GM23338 (cell line): ENCODE measurements around the gene HSF2BP. TPM values are rescaled to one million over a fixed set of nuclear protein-coding genes. Genes with fewer than 3 reads are reported as not detected.

Experiments used
- ATAC-seq: fragments of 200-7000 bp; cut with Tn5 transposase; 3 replicates; pipeline ENCODE4 v1.9.1; 2020
- DNase-seq: peaks from one replicate; pipeline ENCODE4 v3.0.0-alpha.2; 2015; ENCODE audit warnings: low spot score
- H2AFZ ChIP-seq: fragments of 200-600 bp; sonication (generic); 2 replicates; pipeline ENCODE4 v1.8.0; 2016; ENCODE audit warnings: antibody characterized with exemption, mild to moderate bottlenecking, moderate library complexity
- H3F3A ChIP-seq: fragments of 200-600 bp; sonication (generic); replicated peaks from 2 replicates; pipeline ENCODE4 v1.8.0; 2017; ENCODE audit warnings: antibody characterized with exemption, mixed run types, low read depth
- H3K27ac ChIP-seq: fragments of 200-600 bp; sonication (generic); 2 replicates; pipeline ENCODE4 v1.6.1; 2016; ENCODE audit warnings: low read depth
- H3K27me3 ChIP-seq: fragments of 200-600 bp; sonication (generic); 2 replicates; pipeline ENCODE4 v1.8.0; 2016; ENCODE audit warnings: mild to moderate bottlenecking, mixed run types, moderate library complexity; ENCODE audit not compliant: insufficient read depth
- H3K36me3 ChIP-seq: fragments of 200-600 bp; sonication (generic); 2 replicates; pipeline ENCODE4 v1.8.0; 2016; ENCODE audit warnings: mild to moderate bottlenecking; ENCODE audit not compliant: insufficient read depth
- H3K4me1 ChIP-seq: fragments of 200-600 bp; sonication (generic); 2 replicates; pipeline ENCODE4 v1.8.0; 2016; ENCODE audit warnings: mild to moderate bottlenecking, moderate library complexity; ENCODE audit not compliant: insufficient read depth
- H3K4me2 ChIP-seq: fragments of 200-600 bp; sonication (generic); 2 replicates; pipeline ENCODE4 v1.7.1; 2017; ENCODE audit warnings: mixed run types
- H3K4me3 ChIP-seq: fragments of 200-600 bp; sonication (generic); 2 replicates; pipeline ENCODE4 v1.6.1; 2016; ENCODE audit warnings: mixed run types
- H3K79me2 ChIP-seq: fragments of 200-600 bp; sonication (generic); replicated peaks from 2 replicates; pipeline ENCODE4 v1.8.0; 2017; ENCODE audit warnings: mild to moderate bottlenecking; ENCODE audit not compliant: insufficient read depth
- H3K9me2 ChIP-seq: fragments of 200-600 bp; sonication (generic); 2 replicates; pipeline ENCODE4 v1.8.0; 2017; ENCODE audit not compliant: insufficient read depth
- H4K20me1 ChIP-seq: fragments of 200-600 bp; sonication (generic); replicated peaks from 2 replicates; pipeline ENCODE4 v1.8.0; 2017; ENCODE audit warnings: mild to moderate bottlenecking; ENCODE audit not compliant: insufficient read depth
- H3K27ac Mint-ChIP-seq: 2 replicates; pipeline ENCODE4 v1.8.0; 2020; ENCODE audit warnings: inconsistent platforms, mild to moderate bottlenecking, moderate library complexity, mixed read lengths
- H3K27me3 Mint-ChIP-seq: 3 replicates; pipeline ENCODE4 v1.8.0; 2022; ENCODE audit warnings: low read depth, mild to moderate bottlenecking, moderate library complexity, mixed read lengths, inconsistent platforms; ENCODE audit not compliant: insufficient read depth, poor library complexity
- H3K36me3 Mint-ChIP-seq: 3 replicates; pipeline ENCODE4 v1.8.0; 2021; ENCODE audit warnings: low read depth, mild to moderate bottlenecking, inconsistent platforms, moderate library complexity, mixed read lengths
- H3K4me1 Mint-ChIP-seq: 3 replicates; pipeline ENCODE4 v1.8.0; 2020; ENCODE audit warnings: mild to moderate bottlenecking, inconsistent platforms, mixed read lengths
- H3K4me3 Mint-ChIP-seq: 3 replicates; pipeline ENCODE4 v1.8.0; 2021; ENCODE audit warnings: moderate library complexity, mild to moderate bottlenecking, inconsistent platforms, mixed read lengths
- H3K9me3 Mint-ChIP-seq: 3 replicates; pipeline ENCODE4 v1.8.0; 2020; ENCODE audit warnings: moderate library complexity, mild to moderate bottlenecking, inconsistent platforms, mixed read lengths
- CREB1 ChIP-seq: fragments of 250-450 bp; sonication (Bioruptor Pico); IDR thresholded peaks from 2 replicates; pipeline ENCODE4 v1.5.0; 2020; ENCODE audit warnings: low read depth, mild to moderate bottlenecking, moderate library complexity
- NANOG ChIP-seq: IDR thresholded peaks from 2 replicates; pipeline ENCODE4 v1.6.1; 2016; ENCODE audit warnings: antibody characterized with exemption, borderline replicate concordance
- POLR2AphosphoS5 ChIP-seq: IDR thresholded peaks from 2 replicates; pipeline ENCODE4 v1.6.1; 2016; ENCODE audit warnings: antibody characterized with exemption, low read depth
- STAT1 ChIP-seq: IDR thresholded peaks from one replicate; pipeline ENCODE4 v1.6.1; 2016; ENCODE audit warnings: antibody characterized with exemption; ENCODE audit not compliant: unreplicated experiment
- polyA plus RNA-seq: library from polyadenylated mRNA; unstranded; fragments of >200 nt; fragmentation: Nextera tagmentation; extraction: Ambion mirVana; gene quantifications from 2 replicates; pipeline ENCODE4 v1.2.1, GENCODE V29; 2016
- total RNA-seq: library from RNA; depleted of rRNA; stranded (reverse); fragments of >200 nt; shearing (Covaris generic); gene quantifications from 2 replicates; pipeline ENCODE4 v1.2.3, GENCODE V29; 2014
- TF ChIP-seq, protein P1 (sequence below): fragments of 250-450 bp; sonication (Bioruptor Pico); IDR thresholded peaks from 2 replicates; pipeline ENCODE4 v1.5.0; 2020; ENCODE audit warnings: mild to moderate bottlenecking, moderate library complexity

Gene HSF2BP
- total and polyA plus RNA-seq, 2 experiments from 2014 or later = 0.78 to 2.0 TPM

DNA sequence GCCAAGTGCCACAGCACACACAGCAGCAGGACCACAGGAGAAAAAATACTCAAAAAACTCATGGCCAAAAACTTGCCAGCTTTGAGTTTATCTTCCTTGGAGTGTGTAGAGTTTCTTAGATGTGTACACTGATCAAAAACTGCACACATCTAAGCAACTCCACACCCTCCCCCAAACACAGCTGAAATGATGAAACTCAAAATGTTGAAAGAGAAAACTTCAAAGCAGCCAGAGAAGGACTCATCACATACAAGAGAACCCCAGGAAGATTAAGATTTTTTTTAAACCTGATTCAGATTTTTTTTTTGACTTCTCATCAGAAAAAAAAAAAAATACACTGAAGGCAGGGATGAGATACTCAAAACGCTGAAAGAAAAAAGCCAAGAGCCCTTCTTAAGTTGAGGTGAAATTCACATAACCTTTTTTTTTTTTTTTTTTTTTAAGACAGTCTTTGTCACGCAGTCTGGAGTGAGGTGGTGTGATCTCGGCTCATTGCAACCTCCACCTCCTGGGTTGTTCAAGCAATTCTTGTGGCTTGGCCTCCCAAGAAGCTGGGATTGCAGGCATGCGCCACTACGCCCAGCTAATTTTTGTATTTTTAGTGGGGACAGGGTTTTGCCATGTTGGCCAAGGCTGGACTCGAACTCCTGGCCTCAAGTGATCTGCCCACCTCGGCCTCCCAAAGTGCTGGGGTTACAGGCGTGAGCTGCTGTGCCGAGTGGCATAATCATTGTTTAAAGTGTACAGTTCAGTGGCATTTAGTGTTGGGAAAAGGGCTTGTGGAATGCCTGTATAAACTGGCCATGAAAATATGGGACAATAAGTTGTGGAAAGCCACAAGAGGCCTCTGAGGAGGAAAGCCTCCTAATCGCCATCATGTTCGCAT, 38.7 kb upstream of the HSF2BP start:
- H3K4me3 Mint-ChIP-seq = no peak overlapping the region
- peaks cover 6% of the 10 kb centered on the region for H3K4me1 Mint-ChIP-seq
- Histone ChIP-seq H3K9me2 (no peaks in the 10 kb centered on the region), H3K27ac (peak overlapping the region; percentile 59; the same call in 1 of the 2 replicates), H3F3A (peaks cover 2% of the 10 kb centered on the region; the same call in 1 of the 2 replicates), H3K27me3 (no peaks in the 10 kb centered on the region), H3K4me3 (no peak overlapping the region), H4K20me1 (peaks cover 3% of the 10 kb centered on the region; the same call in 1 of the 2 replicates), H3K79me2 (no peaks in the 10 kb centered on the region), H3K4me2 (no peak overlapping the region), H2AFZ (no peak overlapping the region), H3K4me1 (peaks cover 3% of the 10 kb centered on the region), H3K36me3 (peaks cover 9% of the 10 kb centered on the region; the same call in 1 of the 2 replicates)
- TF ChIP-seq, protein P1, sequence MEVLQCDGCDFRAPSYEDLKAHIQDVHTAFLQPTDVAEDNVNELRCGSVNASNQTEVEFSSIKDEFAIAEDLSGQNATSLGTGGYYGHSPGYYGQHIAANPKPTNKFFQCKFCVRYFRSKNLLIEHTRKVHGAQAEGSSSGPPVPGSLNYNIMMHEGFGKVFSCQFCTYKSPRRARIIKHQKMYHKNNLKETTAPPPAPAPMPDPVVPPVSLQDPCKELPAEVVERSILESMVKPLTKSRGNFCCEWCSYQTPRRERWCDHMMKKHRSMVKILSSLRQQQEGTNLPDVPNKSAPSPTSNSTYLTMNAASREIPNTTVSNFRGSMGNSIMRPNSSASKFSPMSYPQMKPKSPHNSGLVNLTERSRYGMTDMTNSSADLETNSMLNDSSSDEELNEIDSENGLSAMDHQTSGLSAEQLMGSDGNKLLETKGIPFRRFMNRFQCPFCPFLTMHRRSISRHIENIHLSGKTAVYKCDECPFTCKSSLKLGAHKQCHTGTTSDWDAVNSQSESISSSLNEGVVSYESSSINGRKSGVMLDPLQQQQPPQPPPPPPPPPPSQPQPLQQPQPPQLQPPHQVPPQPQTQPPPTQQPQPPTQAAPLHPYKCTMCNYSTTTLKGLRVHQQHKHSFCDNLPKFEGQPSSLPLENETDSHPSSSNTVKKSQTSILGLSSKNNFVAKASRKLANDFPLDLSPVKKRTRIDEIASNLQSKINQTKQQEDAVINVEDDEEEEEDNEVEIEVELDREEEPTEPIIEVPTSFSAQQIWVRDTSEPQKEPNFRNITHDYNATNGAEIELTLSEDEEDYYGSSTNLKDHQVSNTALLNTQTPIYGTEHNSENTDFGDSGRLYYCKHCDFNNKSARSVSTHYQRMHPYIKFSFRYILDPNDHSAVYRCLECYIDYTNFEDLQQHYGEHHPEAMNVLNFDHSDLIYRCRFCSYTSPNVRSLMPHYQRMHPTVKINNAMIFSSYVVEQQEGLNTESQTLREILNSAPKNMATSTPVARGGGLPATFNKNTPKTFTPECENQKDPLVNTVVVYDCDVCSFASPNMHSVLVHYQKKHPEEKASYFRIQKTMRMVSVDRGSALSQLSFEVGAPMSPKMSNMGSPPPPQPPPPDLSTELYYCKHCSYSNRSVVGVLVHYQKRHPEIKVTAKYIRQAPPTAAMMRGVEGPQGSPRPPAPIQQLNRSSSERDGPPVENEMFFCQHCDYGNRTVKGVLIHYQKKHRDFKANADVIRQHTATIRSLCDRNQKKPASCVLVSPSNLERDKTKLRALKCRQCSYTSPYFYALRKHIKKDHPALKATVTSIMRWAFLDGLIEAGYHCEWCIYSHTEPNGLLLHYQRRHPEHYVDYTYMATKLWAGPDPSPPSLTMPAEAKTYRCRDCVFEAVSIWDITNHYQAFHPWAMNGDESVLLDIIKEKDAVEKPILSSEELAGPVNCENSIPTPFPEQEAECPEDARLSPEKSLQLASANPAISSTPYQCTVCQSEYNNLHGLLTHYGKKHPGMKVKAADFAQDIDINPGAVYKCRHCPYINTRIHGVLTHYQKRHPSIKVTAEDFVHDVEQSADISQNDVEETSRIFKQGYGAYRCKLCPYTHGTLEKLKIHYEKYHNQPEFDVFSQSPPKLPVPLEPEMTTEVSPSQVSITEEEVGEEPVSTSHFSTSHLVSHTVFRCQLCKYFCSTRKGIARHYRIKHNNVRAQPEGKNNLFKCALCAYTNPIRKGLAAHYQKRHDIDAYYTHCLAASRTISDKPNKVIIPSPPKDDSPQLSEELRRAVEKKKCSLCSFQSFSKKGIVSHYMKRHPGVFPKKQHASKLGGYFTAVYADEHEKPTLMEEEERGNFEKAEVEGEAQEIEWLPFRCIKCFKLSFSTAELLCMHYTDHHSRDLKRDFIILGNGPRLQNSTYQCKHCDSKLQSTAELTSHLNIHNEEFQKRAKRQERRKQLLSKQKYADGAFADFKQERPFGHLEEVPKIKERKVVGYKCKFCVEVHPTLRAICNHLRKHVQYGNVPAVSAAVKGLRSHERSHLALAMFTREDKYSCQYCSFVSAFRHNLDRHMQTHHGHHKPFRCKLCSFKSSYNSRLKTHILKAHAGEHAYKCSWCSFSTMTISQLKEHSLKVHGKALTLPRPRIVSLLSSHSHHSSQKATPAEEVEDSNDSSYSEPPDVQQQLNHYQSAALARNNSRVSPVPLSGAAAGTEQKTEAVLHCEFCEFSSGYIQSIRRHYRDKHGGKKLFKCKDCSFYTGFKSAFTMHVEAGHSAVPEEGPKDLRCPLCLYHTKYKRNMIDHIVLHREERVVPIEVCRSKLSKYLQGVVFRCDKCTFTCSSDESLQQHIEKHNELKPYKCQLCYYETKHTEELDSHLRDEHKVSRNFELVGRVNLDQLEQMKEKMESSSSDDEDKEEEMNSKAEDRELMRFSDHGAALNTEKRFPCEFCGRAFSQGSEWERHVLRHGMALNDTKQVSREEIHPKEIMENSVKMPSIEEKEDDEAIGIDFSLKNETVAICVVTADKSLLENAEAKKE (CRISPR knock-in tag) = no peak
- no peak overlapping the region; the same call in 1 of the 2 replicates for H3K27ac Mint-ChIP-seq
- no peak for DNase-seq
- no peak for ATAC-seq
- H3K27me3 Mint-ChIP-seq = peaks cover 8% of the 10 kb centered on the region
- H3K9me3 Mint-ChIP-seq = no peaks in the 10 kb centered on the region
- H3K36me3 Mint-ChIP-seq = peaks cover 43% of the 10 kb centered on the region

DNA sequence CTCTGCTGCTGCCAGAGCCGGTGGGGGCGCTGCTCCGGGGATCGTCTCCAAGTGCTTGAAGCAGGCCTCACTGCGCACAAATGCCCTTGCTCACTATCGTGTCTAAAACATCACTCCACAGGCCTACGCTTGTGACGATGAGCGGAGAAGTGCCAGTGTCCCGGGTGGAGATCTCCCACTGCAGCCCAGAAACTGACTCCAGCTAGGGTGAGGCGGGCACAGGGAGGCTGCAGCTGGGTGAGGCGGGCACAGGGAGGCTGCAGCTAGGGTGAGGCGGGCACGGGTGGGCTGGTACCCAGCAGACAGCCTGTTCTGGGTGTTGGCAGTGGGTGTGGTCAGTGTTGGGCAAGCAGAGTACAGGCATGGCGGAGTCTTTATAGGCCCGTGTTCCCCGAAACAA, 36.9 kb upstream of the HSF2BP start:
- Histone ChIP-seq H3K27me3 (no peaks in the 10 kb centered on the region), H4K20me1 (peaks cover 7% of the 10 kb centered on the region), H3K4me2 (no peak overlapping the region), H3K9me2 (no peaks in the 10 kb centered on the region), H3K36me3 (peaks cover 15% of the 10 kb centered on the region), H3K4me1 (no peaks in the 10 kb centered on the region), H2AFZ (no peak overlapping the region), H3K79me2 (no peaks in the 10 kb centered on the region), H3K27ac (no peak overlapping the region), H3F3A (peaks cover 2% of the 10 kb centered on the region; the same call in 1 of the 2 replicates), H3K4me3 (no peak overlapping the region)
- DNase-seq (no peak), ATAC-seq (no peak)
- H3K9me3 Mint-ChIP-seq = no peaks in the 10 kb centered on the region
- no peak overlapping the region for H3K27ac Mint-ChIP-seq
- no peak overlapping the region for H3K4me3 Mint-ChIP-seq
- peaks cover 60% of the 10 kb centered on the region for H3K36me3 Mint-ChIP-seq
- peaks cover 8% of the 10 kb centered on the region for H3K27me3 Mint-ChIP-seq
- peaks cover 2% of the 10 kb centered on the region; the same call in 1 of the 3 replicates for H3K4me1 Mint-ChIP-seq
- TF ChIP-seq NANOG (no peak), POLR2AphosphoS5 (no peak), STAT1 (no peak), CREB1 (no peak)
